Activated T-cell treated with anti-CD3 and anti-CD28 coated beads for 1 hour (primary cell): ENCODE results near the gene NUFIP1.
"Not testable (repeated sequence)": the region's sequence is repeated elsewhere in the genome, so short reads cannot be mapped to it uniquely, and the experiment has no call there.

ENCODE experiments used
- DNase-seq: peaks from one replicate; pipeline ENCODE4 v3.0.0-alpha.2; 2020; ENCODE audit warnings: low read depth

Gene NUFIP1

GRCh38 chr13:44969551-44970484 is 19.5 kb downstream of the NUFIP1 start:
- DNase-seq: no peak

GRCh38 chr13:44968434-44968815 is 20.8 kb downstream of the NUFIP1 start:
- no peak for DNase-seq

GRCh38 chr13:44967704-44968433 is 21.4 kb downstream of the NUFIP1 start:
- no peak for DNase-seq

DNA sequence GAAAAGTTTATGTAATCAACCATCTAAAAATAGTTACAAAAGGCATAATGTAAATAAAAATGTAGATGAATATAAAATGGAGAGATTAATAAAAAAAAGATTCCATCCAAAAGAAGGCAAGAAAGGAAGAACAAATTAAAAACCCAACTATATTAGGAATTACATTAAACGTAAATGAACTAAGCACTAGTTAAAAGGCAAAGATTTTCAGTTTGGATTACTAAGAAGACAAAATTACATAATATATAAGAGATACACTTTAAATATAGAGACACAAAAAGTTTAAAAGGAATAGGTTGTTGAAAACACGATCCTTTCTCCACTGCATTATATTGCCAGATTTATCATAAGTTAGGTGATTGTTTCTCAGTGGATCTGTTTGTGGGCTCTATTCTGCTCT is 27.3 kb downstream of the NUFIP1 start:
- no peak for DNase-seq

- DNase-seq: no peak
These were observed 33.9 kb downstream of the NUFIP1 start for GRCh38 chr13:44955406-44955805.

- DNase-seq: no peak
These were observed 35.0 kb downstream of the NUFIP1 start for GRCh38 chr13:44954224-44954623.

DNA sequence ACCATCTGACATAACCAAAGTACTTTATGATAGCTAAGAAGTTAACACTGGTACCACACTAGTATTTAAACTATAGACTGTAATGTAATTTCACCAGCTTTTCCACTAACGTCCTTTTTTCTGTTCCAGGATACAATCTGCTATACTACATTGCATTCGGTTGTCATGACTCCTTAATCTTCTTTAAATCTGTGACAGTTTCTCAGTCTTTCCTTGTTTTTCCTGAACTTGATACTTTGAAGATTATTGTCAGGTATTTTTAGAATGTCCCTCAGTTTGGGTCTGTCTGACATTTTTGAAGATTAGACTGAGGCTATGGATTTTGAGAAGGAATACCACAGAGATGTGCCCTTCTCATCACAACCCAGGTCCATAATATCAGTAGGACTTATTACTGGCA is 36.6 kb downstream of the NUFIP1 start:
- DNase-seq: no peak

- DNase-seq: no peak
These were observed 38.1 kb downstream of the NUFIP1 start for GRCh38 chr13:44951184-44951583.

DNA sequence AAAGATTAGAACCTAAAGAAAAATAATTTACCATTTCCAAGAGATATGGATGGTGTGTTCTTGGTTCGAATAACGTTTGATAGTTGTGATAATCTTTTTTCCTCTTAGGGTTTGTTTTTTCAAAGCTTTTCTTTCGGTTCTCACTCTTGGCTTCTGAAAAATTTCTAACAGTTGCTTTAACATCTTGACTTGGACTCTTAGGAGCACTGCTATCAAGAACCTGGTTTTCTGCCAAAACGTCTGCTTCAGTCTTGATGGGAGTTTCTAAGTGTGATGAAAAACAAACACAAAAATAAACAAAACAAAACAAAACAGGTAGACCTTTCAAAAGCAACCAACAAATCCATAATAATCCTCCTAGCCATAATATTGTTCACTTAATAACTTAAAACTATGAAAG is 45.9 kb downstream of the NUFIP1 start:
- DNase-seq: not testable (repeated sequence)

DNA sequence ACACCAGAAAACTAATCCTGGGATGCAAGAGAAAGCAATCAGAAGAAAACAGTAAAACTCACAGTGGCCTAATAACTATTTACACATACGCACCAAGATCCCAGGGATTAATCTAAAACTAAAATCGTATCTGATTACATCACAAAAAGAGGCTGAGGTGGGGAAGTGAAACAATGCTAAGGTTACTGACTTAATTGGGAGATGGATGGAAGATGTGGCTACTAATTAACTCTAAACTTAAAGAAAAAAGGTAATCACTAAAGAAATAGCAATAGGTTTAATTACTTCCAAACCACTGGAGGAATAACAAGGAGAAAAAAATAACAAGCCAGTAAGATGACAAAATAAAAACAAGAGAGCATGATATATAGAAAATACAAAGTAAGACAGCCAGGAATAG is 50.4 kb downstream of the NUFIP1 start:
- DNase-seq: no peak

DNA sequence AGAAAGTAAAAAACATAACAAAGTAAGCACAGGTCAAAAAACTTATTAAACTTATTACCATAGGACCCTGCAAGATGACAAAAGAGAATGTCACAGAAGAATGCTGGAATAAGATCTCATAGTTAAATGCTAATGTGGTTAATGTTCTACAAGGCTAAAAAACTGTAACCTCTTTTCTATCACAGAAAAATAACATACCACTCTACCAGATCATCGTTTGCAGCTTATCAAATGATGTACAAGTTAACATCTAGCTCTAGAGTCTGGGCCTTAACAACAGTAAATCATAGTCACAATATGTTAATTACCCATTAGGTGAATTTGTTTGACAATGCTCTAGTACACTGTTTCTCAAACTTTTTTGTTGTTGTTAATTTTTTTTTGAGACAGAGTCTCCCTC is 53.0 kb downstream of the NUFIP1 start:
- no peak for DNase-seq

DNA sequence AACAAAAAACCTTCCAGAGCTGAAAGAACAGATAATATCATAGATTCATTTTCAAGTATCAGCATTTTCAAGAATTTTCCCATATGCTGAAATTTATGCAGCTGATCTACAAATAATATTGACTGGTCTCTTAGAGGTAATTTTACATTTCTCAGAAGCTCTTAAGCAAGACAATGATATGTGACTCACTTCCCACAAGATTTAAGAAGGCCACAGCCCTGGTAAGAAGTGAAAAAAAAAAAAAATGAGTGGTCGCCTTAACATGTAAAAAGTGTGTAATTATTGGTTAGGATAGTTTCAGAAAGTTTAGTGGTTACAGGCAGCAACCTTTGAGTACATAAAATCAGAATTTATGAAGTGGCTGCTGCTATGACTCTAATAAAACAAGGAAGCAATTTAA is 54.5 kb downstream of the NUFIP1 start:
- DNase-seq: no peak

DNA sequence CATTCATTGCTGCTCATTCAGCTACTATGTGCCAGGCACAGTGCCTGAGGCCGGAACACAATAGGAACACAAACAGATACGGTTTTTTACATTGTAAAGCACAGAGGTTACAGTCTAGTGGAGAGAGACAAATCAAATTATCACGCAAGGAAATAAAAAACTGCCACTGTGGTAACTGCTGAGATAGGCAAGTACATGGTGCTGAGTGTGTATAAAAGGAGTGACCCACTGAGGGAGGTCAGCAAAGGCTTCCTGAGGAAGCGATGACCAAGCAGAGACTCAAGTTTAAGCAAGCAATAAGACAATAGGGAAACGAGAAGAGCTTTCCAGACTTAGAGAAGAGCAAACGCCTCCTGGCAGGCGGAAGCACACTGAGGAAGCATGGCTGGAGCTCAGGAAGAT is 56.4 kb downstream of the NUFIP1 start:
- no peak for DNase-seq

DNA sequence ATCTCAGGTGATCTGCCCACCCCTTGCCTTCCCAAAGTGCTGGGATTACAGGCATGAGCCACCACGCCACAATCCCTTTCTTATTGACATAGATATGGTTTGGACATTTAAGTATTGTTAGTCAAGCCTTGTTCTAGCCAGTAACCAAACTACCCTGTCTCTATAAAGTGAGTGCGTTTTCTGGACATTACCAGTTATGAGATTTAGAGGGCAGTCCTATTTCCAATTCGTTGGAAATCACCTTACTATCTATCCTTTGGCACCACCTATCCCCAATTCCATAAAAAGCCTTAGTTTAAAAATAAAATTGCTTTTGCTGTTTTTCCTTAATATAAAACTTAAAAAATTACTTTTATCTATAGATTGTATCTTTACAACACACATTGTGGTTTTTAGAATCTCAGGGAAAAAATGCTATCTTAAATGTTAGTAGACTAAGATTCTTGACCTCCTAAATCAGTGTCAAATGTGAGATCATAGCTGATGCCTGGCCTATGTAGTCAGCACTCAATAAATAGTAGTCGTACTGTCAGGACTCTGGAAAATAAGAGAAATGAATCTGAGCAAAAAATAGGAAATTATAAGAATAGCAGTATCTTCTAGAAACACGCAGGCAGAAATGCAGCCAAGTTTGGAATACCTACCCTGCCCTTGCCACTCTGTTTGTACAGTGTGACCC is 57.0 kb downstream of the NUFIP1 start:
- DNase-seq: no peak

- no peak for DNase-seq
These were observed 58.2 kb downstream of the NUFIP1 start for GRCh38 chr13:44930963-44931623.

GRCh38 chr13:44930280-44930679 is 59.0 kb downstream of the NUFIP1 start:
- DNase-seq: no peak

- DNase-seq: no peak
These were observed 59.6 kb downstream of the NUFIP1 start for GRCh38 chr13:44929692-44930091.

DNA sequence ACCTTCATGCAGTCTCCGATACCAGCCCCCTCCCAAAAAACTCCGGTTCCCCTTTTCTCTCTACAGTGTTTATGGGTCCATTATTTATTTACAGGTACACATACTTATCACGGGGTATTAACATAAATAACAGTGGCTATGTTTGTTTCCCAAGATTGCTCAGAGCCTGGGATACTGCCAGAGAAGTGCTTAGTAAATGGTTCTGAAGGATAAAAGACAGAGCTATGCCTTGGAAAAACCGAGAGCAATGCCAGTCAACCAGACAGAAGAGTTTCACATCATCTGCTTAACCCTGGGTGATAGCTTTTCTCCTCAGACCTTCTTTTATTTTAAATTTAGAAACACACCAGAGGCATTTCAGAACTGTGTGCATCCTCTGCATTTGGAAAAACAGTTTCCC is 61.3 kb downstream of the NUFIP1 start:
- no peak for DNase-seq

DNA sequence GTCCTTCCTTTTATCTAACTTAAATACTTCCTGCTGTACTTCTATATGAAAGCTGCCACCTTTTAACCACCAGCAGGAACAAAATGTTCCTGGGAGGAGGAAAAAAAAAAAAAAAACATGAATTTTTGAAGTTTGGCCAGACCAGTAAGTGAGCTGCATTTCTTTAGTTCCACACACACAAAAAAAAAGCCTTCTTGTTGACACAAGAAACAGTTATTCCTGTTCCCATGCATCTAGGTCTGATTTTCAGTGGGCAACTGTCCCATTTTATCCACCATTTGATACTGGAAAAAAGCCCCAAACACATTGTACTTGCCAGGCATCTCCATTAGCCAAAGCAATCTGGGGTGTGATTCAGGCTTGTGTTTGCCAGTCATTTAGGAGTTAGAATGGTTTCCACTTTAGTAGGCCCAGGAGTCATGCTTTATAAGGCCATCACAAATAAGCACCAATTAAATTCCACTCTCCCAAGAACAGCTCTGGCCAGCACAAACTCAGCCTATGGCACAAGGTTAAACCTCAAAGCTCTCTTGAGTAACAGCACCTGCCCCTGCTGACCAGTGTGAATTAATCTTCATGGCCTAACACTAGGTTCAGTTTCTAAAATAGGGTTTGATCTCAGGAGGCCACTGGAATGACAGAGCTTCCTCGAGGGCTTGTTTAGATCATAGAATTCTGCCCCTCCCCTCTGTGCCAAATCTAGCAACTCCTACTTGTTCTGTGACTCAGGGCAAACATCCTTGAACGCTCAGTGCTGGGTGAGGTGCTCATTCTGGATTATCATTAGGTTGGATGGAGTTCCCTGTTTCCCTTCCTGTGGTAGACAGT is 67.1 kb downstream of the NUFIP1 start:
- no peak for DNase-seq

DNA sequence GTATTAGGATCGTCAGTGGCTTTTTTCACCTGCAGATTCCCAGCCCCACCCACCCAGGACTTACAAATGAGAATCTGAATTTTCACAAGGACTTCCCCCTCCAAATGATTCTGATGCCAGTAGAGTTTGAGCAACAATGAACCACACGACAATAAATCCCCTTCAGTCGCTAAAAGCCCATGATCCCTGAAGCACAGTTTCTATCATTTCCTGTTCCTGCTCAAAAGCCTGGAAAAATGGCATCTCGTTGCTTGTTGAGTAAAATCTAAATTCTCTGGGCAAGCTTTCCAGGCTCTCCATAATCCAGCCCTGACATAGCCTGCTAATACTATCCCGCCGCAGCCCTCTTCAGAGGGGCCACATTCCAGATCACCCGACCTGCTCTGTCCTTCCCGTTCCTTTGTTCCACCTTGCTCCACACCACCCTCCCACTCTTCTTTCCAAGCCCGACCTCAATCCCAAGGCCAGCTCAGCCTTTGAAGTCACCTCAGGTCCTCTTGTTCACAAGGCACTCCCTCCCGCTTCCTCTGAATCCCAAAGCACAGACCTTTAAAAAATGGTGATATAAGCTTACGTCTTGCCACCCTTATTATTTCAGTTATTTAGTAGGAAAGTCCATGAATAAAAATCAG is 67.9 kb downstream of the NUFIP1 start:
- DNase-seq: no peak

DNA sequence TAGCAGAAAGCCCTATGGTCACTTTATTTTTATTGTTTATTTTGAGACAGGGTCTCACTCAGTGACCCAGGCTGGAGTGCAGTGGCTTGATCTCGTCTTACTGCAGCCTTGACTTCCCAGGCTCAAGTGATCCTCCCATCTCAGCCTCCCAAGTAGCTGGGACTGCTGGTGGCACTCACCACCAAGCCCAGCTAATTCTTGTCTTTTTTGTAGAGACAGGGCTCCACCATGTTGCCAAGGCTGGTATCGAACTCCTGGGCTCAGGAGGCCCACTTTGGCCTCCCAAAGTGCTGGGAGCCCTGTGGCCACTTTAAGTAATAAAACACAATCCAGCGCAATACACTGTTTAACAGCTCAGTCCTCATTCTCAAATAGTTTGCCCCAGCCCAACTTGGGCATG is 69.3 kb downstream of the NUFIP1 start:
- no peak for DNase-seq
